ENCODE data around the gene STAG1.

DNA sequence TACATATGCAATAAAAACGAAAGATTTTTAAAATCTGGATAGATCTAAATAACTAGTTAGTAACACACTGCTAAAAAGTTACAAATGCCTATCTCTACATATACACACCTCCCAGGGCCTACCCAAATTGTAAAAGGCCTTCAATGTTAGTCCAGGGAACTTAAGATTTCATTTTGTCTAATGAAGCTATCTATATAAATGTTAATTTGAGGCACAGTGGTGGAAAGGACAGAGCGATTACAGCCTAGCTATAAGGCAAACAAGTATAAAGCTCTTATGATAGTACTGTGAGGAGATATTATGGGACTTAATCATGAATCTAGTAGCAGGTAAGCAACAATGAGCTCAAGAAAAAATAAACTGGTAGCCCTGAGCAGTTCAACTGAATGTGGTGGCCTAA lies 101.7 kb downstream of the STAG1 start:
- no peak for TF ChIP-seq CHD2 (IDR thresholded peaks at IDR 0.05; ENCODE audit: low read depth, low read length)
- no peak for TF ChIP-seq POLR2A (conservative IDR thresholded peaks at IDR 0.05)
- no peak for TF ChIP-seq BHLHE40 (IDR thresholded peaks at IDR 0.05; ENCODE audit: low read length)
- TF ChIP-seq RUNX1 (IDR thresholded peaks at IDR 0.05; ENCODE audit: low read depth): no peak
- no peak for TF ChIP-seq POLR3A (IDR thresholded peaks at IDR 0.05; ENCODE audit: borderline replicate concordance, extremely low read depth, insufficient read depth, insufficient read length)
- no peak for TF ChIP-seq RBBP5 (IDR thresholded peaks at IDR 0.05; ENCODE audit: borderline replicate concordance, insufficient read depth, low read length, poor library complexity, severe bottlenecking)

All from K562 (cell line).